Measurements from ENCODE around the gene DTX2.
"Not testable (repeated sequence)": the region's sequence is repeated elsewhere in the genome, so short reads cannot be mapped to it uniquely, and the experiment has no call there.

DTX2 gene

GRCh38 chr7:76428149-76428823 is 33.2 kb upstream of the DTX2 start:
- Histone ChIP-seq H3K9me3 (ENCODE audit: control insufficient read depth, insufficient read depth, low read length) (no peaks in the 10 kb centered on the region), H3K27ac (ENCODE audit: low read length) (no peak overlapping the region), H3K4me3 (ENCODE audit: low read length) (no peak overlapping the region), H3K36me3 (ENCODE audit: control insufficient read depth, insufficient read depth, low read length) (no peaks in the 10 kb centered on the region; the same call in 1 of the 2 replicates), H3K4me1 (ENCODE audit: control insufficient read depth, insufficient read depth, low read length) (peaks cover 3% of the 10 kb centered on the region; the same call in 1 of the 2 replicates), H3K27me3 (ENCODE audit: control insufficient read depth, insufficient read depth, low read length) (no peaks in the 10 kb centered on the region)
- WGBS (ENCODE audit: insufficient coverage, insufficient read length) = no CpG with 5 or more reads among the region's 13 CpGs
- DNase-seq (ENCODE audit: low read depth, low spot score) = no peak

- no peak for DNase-seq (ENCODE audit: low read depth, low spot score)
These were observed 32.4 kb upstream of the DTX2 start for GRCh38 chr7:76428868-76429805.

GRCh38 chr7:76430211-76430610 is 31.3 kb upstream of the DTX2 start:
- Histone ChIP-seq H3K4me3 (ENCODE audit: low read length) (no peak overlapping the region), H3K27me3 (ENCODE audit: control insufficient read depth, insufficient read depth, low read length) (no peaks in the 10 kb centered on the region), H3K9me3 (ENCODE audit: control insufficient read depth, insufficient read depth, low read length) (no peaks in the 10 kb centered on the region), H3K36me3 (ENCODE audit: control insufficient read depth, insufficient read depth, low read length) (no peaks in the 10 kb centered on the region; the same call in 1 of the 2 replicates), H3K4me1 (ENCODE audit: control insufficient read depth, insufficient read depth, low read length) (0 out of 2 replicates have a peak, but pooled peaks cover 2% of the 10 kb centered on the region), H3K27ac (ENCODE audit: low read length) (no peak overlapping the region)
- no CpG with 5 or more reads among the region's 9 CpGs for WGBS (ENCODE audit: insufficient coverage, insufficient read length)
- DNase-seq (ENCODE audit: low read depth, low spot score) = no peak

More at GRCh38 chr7:76428868-76429805, 32.4 kb upstream of the DTX2 start:
- H3K36me3 ChIP-seq (ENCODE audit: control insufficient read depth, insufficient read depth, low read length) = no peaks in the 10 kb centered on the region; the same call in 1 of the 2 replicates
- WGBS (ENCODE audit: insufficient coverage, insufficient read length) = no CpG with 5 or more reads among the region's 18 CpGs
- no peaks in the 10 kb centered on the region for H3K9me3 ChIP-seq (ENCODE audit: control insufficient read depth, insufficient read depth, low read length)
- H3K27me3 ChIP-seq (ENCODE audit: control insufficient read depth, insufficient read depth, low read length) = no peaks in the 10 kb centered on the region
- no peak overlapping the region for H3K27ac ChIP-seq (ENCODE audit: low read length)
- H3K4me3 ChIP-seq (ENCODE audit: low read length) = no peak overlapping the region
- H3K4me1 ChIP-seq (ENCODE audit: control insufficient read depth, insufficient read depth, low read length) = 0 out of 2 replicates have a peak, but pooled peaks cover 2% of the 10 kb centered on the region

- H3K27me3 ChIP-seq (ENCODE audit: control insufficient read depth, insufficient read depth, low read length) = no peaks in the 10 kb centered on the region
- H3K36me3 ChIP-seq (ENCODE audit: control insufficient read depth, insufficient read depth, low read length) = no peaks in the 10 kb centered on the region; the same call in 1 of the 2 replicates
- no CpG with 5 or more reads among the region's 3 CpGs for WGBS (ENCODE audit: insufficient coverage, insufficient read length)
- no peak overlapping the region for H3K27ac ChIP-seq (ENCODE audit: low read length)
- 0 out of 2 replicates have a peak, but pooled peaks cover 2% of the 10 kb centered on the region for H3K4me1 ChIP-seq (ENCODE audit: control insufficient read depth, insufficient read depth, low read length)
- no peak overlapping the region; the same call in 1 of the 2 replicates for H3K4me3 ChIP-seq (ENCODE audit: low read length)
- DNase-seq (ENCODE audit: low read depth, low spot score) = no peak
- no peaks in the 10 kb centered on the region for H3K9me3 ChIP-seq (ENCODE audit: control insufficient read depth, insufficient read depth, low read length)
These were observed 30.7 kb upstream of the DTX2 start for GRCh38 chr7:76430836-76431235.

- not testable (repeated sequence) for H3K27ac ChIP-seq (ENCODE audit: low read length); H3K4me1 ChIP-seq (ENCODE audit: control insufficient read depth, insufficient read depth, low read length); H3K27me3 ChIP-seq (ENCODE audit: control insufficient read depth, insufficient read depth, low read length); H3K36me3 ChIP-seq (ENCODE audit: control insufficient read depth, insufficient read depth, low read length); H3K9me3 ChIP-seq (ENCODE audit: control insufficient read depth, insufficient read depth, low read length); H3K4me3 ChIP-seq (ENCODE audit: low read length)
- no CpG with 5 or more reads among the region's 2 CpGs for WGBS (ENCODE audit: insufficient coverage, insufficient read length)
- peak; percentile 75 for DNase-seq (ENCODE audit: low read depth, low spot score)
These were observed 23.6 kb upstream of the DTX2 start for GRCh38 chr7:76437873-76438272.

- not testable (repeated sequence) for H3K4me3 ChIP-seq (ENCODE audit: low read length); DNase-seq (ENCODE audit: low read depth, low spot score); H3K4me1 ChIP-seq (ENCODE audit: control insufficient read depth, insufficient read depth, low read length); H3K27ac ChIP-seq (ENCODE audit: low read length); H3K9me3 ChIP-seq (ENCODE audit: control insufficient read depth, insufficient read depth, low read length); H3K36me3 ChIP-seq (ENCODE audit: control insufficient read depth, insufficient read depth, low read length); H3K27me3 ChIP-seq (ENCODE audit: control insufficient read depth, insufficient read depth, low read length)
- no CpG with 5 or more reads among the region's 7 CpGs for WGBS (ENCODE audit: insufficient coverage, insufficient read length)
These were observed 22.2 kb upstream of the DTX2 start for GRCh38 chr7:76439120-76439888.

GRCh38 chr7:76440404-76440803 is 21.1 kb upstream of the DTX2 start:
- H3K4me3 ChIP-seq (ENCODE audit: low read length); H3K27me3 ChIP-seq (ENCODE audit: control insufficient read depth, insufficient read depth, low read length); H3K9me3 ChIP-seq (ENCODE audit: control insufficient read depth, insufficient read depth, low read length); H3K27ac ChIP-seq (ENCODE audit: low read length); H3K36me3 ChIP-seq (ENCODE audit: control insufficient read depth, insufficient read depth, low read length); H3K4me1 ChIP-seq (ENCODE audit: control insufficient read depth, insufficient read depth, low read length); DNase-seq (ENCODE audit: low read depth, low spot score): not testable (repeated sequence)
- WGBS (ENCODE audit: insufficient coverage, insufficient read length) = no CpG with 5 or more reads among the region's 4 CpGs

- no CpG with 5 or more reads among the region's 10 CpGs for WGBS (ENCODE audit: insufficient coverage, insufficient read length)
- not testable (repeated sequence) for DNase-seq (ENCODE audit: low read depth, low spot score); H3K4me3 ChIP-seq (ENCODE audit: low read length); H3K27ac ChIP-seq (ENCODE audit: low read length); H3K36me3 ChIP-seq (ENCODE audit: control insufficient read depth, insufficient read depth, low read length); H3K27me3 ChIP-seq (ENCODE audit: control insufficient read depth, insufficient read depth, low read length); H3K9me3 ChIP-seq (ENCODE audit: control insufficient read depth, insufficient read depth, low read length); H3K4me1 ChIP-seq (ENCODE audit: control insufficient read depth, insufficient read depth, low read length)
These were observed 19.7 kb upstream of the DTX2 start for GRCh38 chr7:76441792-76442191.

- DNase-seq (ENCODE audit: low read depth, low spot score); H3K9me3 ChIP-seq (ENCODE audit: control insufficient read depth, insufficient read depth, low read length); H3K27ac ChIP-seq (ENCODE audit: low read length); H3K4me3 ChIP-seq (ENCODE audit: low read length); H3K27me3 ChIP-seq (ENCODE audit: control insufficient read depth, insufficient read depth, low read length); H3K4me1 ChIP-seq (ENCODE audit: control insufficient read depth, insufficient read depth, low read length); H3K36me3 ChIP-seq (ENCODE audit: control insufficient read depth, insufficient read depth, low read length): not testable (repeated sequence)
- no CpG with 5 or more reads among the region's 5 CpGs for WGBS (ENCODE audit: insufficient coverage, insufficient read length)
These were observed 18.7 kb upstream of the DTX2 start for GRCh38 chr7:76442664-76443446.
